HEK293 (cell line): ENCODE results near the gene PI4KA.

Source experiments
- CTCF ChIA-PET: fragments of 350-600 bp; formaldehyde crosslinking; extraction: SDS; loops from one replicate; lab custom pipeline; 2021; ENCODE audit warnings: antibody characterized with exemption; lab: Yijun Ruan, JAX
- POLR2A ChIA-PET: fragments of 300-600 bp; formaldehyde crosslinking; extraction: SDS; loops from one replicate; lab custom pipeline; 2020; ENCODE audit warnings: antibody characterized with exemption, inconsistent platforms; lab: Yijun Ruan, JAX
- H3K27ac ChIP-seq: fragments of 200-500 bp; sonication (Bioruptor generic); 2 replicates; pipeline ENCODE4 v1.5.1; 2014; ENCODE audit warnings: low read depth, low read length, control low read depth, inconsistent platforms; ENCODE audit errors: extremely low read depth
- H3K36me3 ChIP-seq, 2 experiments: fragments of 200-500 bp in 1 of 2; sonication (Bioruptor generic) in 1 of 2; 1 replicate in 1 of 2; 2 replicates in 1 of 2; pipeline ENCODE4 v1.5.1; 2014 to 2017; ENCODE audit warnings: inconsistent platforms in 2 of 2, low read length in 2 of 2; ENCODE audit not compliant: control insufficient read depth in 2 of 2, insufficient read depth in 1 of 2
- H3K4me1 ChIP-seq: fragments of 200-500 bp; sonication (Bioruptor generic); 2 replicates; pipeline ENCODE4 v1.5.1; 2014; ENCODE audit warnings: mild to moderate bottlenecking, low read length, inconsistent platforms; ENCODE audit not compliant: control insufficient read depth, insufficient read depth
- H3K4me3 ChIP-seq: 2 replicates; pipeline ENCODE4 v1.5.1; 2011; ENCODE audit warnings: low read depth, mild to moderate bottlenecking, control low read depth, low read length, moderate library complexity
- H3K9me3 ChIP-seq: fragments of 200-500 bp; sonication (Bioruptor generic); 2 replicates; pipeline ENCODE4 v1.5.1; 2014; ENCODE audit warnings: low read depth, low read length, inconsistent platforms; ENCODE audit not compliant: control insufficient read depth, insufficient read depth
- HOXD13 ChIP-seq: sonication (generic); formaldehyde crosslinking; IDR thresholded peaks from 2 replicates; pipeline ENCODE4 v1.8.0; 2022; ENCODE audit warnings: missing genetic modification reagents, borderline replicate concordance
- KLF1 ChIP-seq: fragments of 450-650 bp; formaldehyde crosslinking; IDR thresholded peaks from 2 replicates; pipeline ENCODE4 v1.5.1; 2016; ENCODE audit warnings: missing biosample characterization, missing genetic modification characterization
- KLF16 ChIP-seq: fragments of 450-650 bp; formaldehyde crosslinking; IDR thresholded peaks from 2 replicates; pipeline ENCODE4 v1.5.1; 2017; ENCODE audit warnings: missing biosample characterization, missing genetic modification characterization
- KLF7 ChIP-seq: fragments of 450-650 bp; formaldehyde crosslinking; IDR thresholded peaks from 2 replicates; pipeline ENCODE4 v1.5.1; 2016; ENCODE audit warnings: missing biosample characterization, missing genetic modification characterization, borderline replicate concordance
- TCF7L2 ChIP-seq: IDR thresholded peaks from 2 replicates; pipeline ENCODE4 v1.6.1; 2011; ENCODE audit warnings: low read depth, mild to moderate bottlenecking, inconsistent platforms, low read length, moderate library complexity, borderline replicate concordance
- TSHZ1 ChIP-seq: fragments of 450-650 bp; formaldehyde crosslinking; IDR thresholded peaks from 2 replicates; pipeline ENCODE4 v1.5.1; 2016; ENCODE audit warnings: missing biosample characterization, missing genetic modification characterization, borderline replicate concordance
- ZBTB7A ChIP-seq: fragments of 450-650 bp; formaldehyde crosslinking; IDR thresholded peaks from 2 replicates; pipeline ENCODE4 v1.5.1; 2016; ENCODE audit warnings: low read depth, missing biosample characterization, missing genetic modification characterization
- ZEB2 ChIP-seq: fragments of 450-650 bp; formaldehyde crosslinking; IDR thresholded peaks from 2 replicates; pipeline ENCODE4 v1.5.1; 2016; ENCODE audit warnings: missing biosample characterization, missing genetic modification characterization
- ZFP37 ChIP-seq: fragments of 450-650 bp; formaldehyde crosslinking; IDR thresholded peaks from 2 replicates; pipeline ENCODE4 v1.5.1; 2016; ENCODE audit warnings: missing biosample characterization, missing genetic modification characterization
- ZNF140 ChIP-seq: fragments of 450-650 bp; formaldehyde crosslinking; IDR thresholded peaks from 2 replicates; pipeline ENCODE4 v1.5.1; 2016; ENCODE audit warnings: missing biosample characterization, missing genetic modification characterization
- ZNF157 ChIP-seq: fragments of 450-650 bp; formaldehyde crosslinking; IDR thresholded peaks from 2 replicates; pipeline ENCODE4 v1.5.1; 2016; ENCODE audit warnings: missing biosample characterization, missing genetic modification characterization
- ZNF169 ChIP-seq: fragments of 450-650 bp; formaldehyde crosslinking; IDR thresholded peaks from 2 replicates; pipeline ENCODE4 v1.5.1; 2016; ENCODE audit warnings: missing biosample characterization, missing genetic modification characterization
- ZNF18 ChIP-seq: fragments of 450-650 bp; formaldehyde crosslinking; IDR thresholded peaks from 2 replicates; pipeline ENCODE4 v1.5.1; 2016; ENCODE audit warnings: missing biosample characterization, missing genetic modification characterization
- ZNF239 ChIP-seq: fragments of 450-650 bp; formaldehyde crosslinking; IDR thresholded peaks from 2 replicates; pipeline ENCODE4 v1.5.1; 2016; ENCODE audit warnings: missing biosample characterization, missing genetic modification characterization
- ZNF24 ChIP-seq: fragments of 450-650 bp; formaldehyde crosslinking; IDR thresholded peaks from 2 replicates; pipeline ENCODE4 v1.5.1; 2016; ENCODE audit warnings: missing biosample characterization, missing genetic modification characterization
- ZNF292 ChIP-seq: fragments of 450-650 bp; formaldehyde crosslinking; IDR thresholded peaks from 2 replicates; pipeline ENCODE4 v1.5.1; 2016; ENCODE audit warnings: low read depth, missing biosample characterization, missing genetic modification characterization, borderline replicate concordance
- ZNF416 ChIP-seq: fragments of 450-650 bp; formaldehyde crosslinking; IDR thresholded peaks from 2 replicates; pipeline ENCODE4 v1.5.1; 2016; ENCODE audit warnings: missing biosample characterization, missing genetic modification characterization
- ZNF561 ChIP-seq: fragments of 450-650 bp; IDR thresholded peaks from 2 replicates; pipeline ENCODE4 v1.5.1; 2018; ENCODE audit warnings: missing biosample characterization, missing genetic modification characterization, borderline replicate concordance
- ZNF768 ChIP-seq: fragments of 450-650 bp; formaldehyde crosslinking; IDR thresholded peaks from 2 replicates; pipeline ENCODE4 v1.5.1; 2018; ENCODE audit warnings: missing biosample characterization, mild to moderate bottlenecking, missing genetic modification characterization
- ZNF777 ChIP-seq: fragments of 450-650 bp; formaldehyde crosslinking; IDR thresholded peaks from 2 replicates; pipeline ENCODE4 v1.5.1; 2017; ENCODE audit warnings: missing biosample characterization, missing genetic modification characterization, borderline replicate concordance
- ZSCAN23 ChIP-seq: fragments of 450-650 bp; formaldehyde crosslinking; IDR thresholded peaks from 2 replicates; pipeline ENCODE4 v1.5.1; 2016; ENCODE audit warnings: missing biosample characterization, missing genetic modification characterization
- TF ChIP-seq, protein P1 (sequence below): fragments of 450-650 bp; formaldehyde crosslinking; IDR thresholded peaks from 2 replicates; pipeline ENCODE4 v1.5.1; 2016; ENCODE audit warnings: missing biosample characterization, missing genetic modification characterization
- TF ChIP-seq, protein P2 (sequence below): fragments of 450-650 bp; formaldehyde crosslinking; IDR thresholded peaks from 2 replicates; pipeline ENCODE4 v1.5.1; 2016; ENCODE audit warnings: missing biosample characterization, missing genetic modification characterization

Gene PI4KA

GRCh38 chr22:20834725-20835124, 23.9 kb downstream of the PI4KA start (continued):
- TF ChIP-seq ZNF416 (tag by site-specific recombination) = no peak
- no peak for TF ChIP-seq ZNF157
- no peak for TF ChIP-seq ZNF777 (tag by site-specific recombination)
- TF ChIP-seq, protein P1, sequence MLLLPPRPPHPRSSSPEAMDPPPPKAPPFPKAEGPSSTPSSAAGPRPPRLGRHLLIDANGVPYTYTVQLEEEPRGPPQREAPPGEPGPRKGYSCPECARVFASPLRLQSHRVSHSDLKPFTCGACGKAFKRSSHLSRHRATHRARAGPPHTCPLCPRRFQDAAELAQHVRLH (tag by site-specific recombination) = no peak

GRCh38 chr22:20834206-20834605, 24.4 kb downstream of the PI4KA start:
- no peak overlapping the region for H3K4me3 ChIP-seq
- H3K27ac ChIP-seq = no peak overlapping the region
- H3K9me3 ChIP-seq = no peaks in the 10 kb centered on the region
- peaks cover 7 to 46% of the 10 kb centered on the region in 2 experiments; a peak in 2 of 3 replicates for H3K36me3 ChIP-seq
- ChIA-PET POLR2A (interaction anchor here (0.8 kb wide), 1 partner anchor 32 kb away, joined by 3 read pairs; no protein-coding TSS in a partner anchor), CTCF (interaction anchor here (0.7 to 1.0 kb wide), 2 partner anchors 11 to 20 kb away, joined by 3 read pairs; no protein-coding TSS in a partner anchor)
- TF ChIP-seq ZNF561 (tag by site-specific recombination) (no peak), ZNF768 (tag by site-specific recombination) (no peak), TCF7L2 (no peak), ZNF239 (no peak), ZFP37 (tag by site-specific recombination) (no peak), ZNF169 (tag by site-specific recombination) (no peak), ZSCAN23 (no peak), KLF16 (tag by site-specific recombination) (no peak), ZNF292 (no peak), KLF7 (tag by site-specific recombination) (no peak), ZNF18 (tag by site-specific recombination) (no peak), HOXD13 (no peak), KLF1 (tag by site-specific recombination) (no peak), ZNF140 (tag by site-specific recombination) (no peak), ZNF24 (no peak), ZEB2 (tag by site-specific recombination) (no peak), TSHZ1 (tag by site-specific recombination) (no peak), ZBTB7A (tag by site-specific recombination) (no peak)
- TF ChIP-seq, protein P2, sequence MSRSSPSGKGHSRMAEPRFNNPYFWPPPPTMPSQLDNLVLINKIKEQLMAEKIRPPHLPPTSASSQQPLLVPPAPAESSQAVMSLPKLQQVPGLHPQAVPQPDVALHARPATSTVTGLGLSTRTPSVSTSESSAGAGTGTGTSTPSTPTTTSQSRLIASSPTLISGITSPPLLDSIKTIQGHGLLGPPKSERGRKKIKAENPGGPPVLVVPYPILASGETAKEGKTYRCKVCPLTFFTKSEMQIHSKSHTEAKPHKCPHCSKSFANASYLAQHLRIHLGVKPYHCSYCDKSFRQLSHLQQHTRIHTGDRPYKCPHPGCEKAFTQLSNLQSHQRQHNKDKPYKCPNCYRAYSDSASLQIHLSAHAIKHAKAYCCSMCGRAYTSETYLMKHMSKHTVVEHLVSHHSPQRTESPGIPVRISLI (tag by site-specific recombination) = no peak
- no peaks in the 10 kb centered on the region for H3K4me1 ChIP-seq
